Measurements from ENCODE around the gene CEP120.

DNA sequence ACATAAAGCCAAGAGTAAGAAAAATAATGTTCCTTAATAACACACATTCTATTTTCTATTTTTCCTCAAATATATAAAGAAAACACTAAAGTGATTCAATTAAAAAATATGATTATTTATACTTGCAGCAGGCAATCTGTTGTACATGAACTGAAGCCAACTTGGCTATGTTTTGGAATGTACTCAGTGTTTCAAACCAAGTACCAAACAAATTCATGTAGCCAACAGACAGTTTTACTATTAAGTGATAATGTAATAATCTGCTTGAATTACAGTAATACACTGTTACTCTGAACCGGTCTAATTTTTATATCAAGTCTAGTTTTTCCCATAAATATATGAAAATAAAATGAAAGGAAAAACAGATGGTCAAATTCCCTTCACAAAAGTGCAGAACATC, 58.0 kb downstream of the CEP120 start:
- TF ChIP-seq, protein P1, sequence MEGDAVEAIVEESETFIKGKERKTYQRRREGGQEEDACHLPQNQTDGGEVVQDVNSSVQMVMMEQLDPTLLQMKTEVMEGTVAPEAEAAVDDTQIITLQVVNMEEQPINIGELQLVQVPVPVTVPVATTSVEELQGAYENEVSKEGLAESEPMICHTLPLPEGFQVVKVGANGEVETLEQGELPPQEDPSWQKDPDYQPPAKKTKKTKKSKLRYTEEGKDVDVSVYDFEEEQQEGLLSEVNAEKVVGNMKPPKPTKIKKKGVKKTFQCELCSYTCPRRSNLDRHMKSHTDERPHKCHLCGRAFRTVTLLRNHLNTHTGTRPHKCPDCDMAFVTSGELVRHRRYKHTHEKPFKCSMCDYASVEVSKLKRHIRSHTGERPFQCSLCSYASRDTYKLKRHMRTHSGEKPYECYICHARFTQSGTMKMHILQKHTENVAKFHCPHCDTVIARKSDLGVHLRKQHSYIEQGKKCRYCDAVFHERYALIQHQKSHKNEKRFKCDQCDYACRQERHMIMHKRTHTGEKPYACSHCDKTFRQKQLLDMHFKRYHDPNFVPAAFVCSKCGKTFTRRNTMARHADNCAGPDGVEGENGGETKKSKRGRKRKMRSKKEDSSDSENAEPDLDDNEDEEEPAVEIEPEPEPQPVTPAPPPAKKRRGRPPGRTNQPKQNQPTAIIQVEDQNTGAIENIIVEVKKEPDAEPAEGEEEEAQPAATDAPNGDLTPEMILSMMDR (IDR thresholded peaks at IDR 0.05), result no peak
- no peak for TF ChIP-seq POLR2A (IDR thresholded peaks at IDR 0.05)

All from lower leg skin (tissue), 3 donors.